HepG2 (cell line): ENCODE measurements around the gene RAB40A. TPM values are rescaled to one million over a fixed set of nuclear protein-coding genes. Genes with fewer than 3 reads are reported as not detected.
A peak's percentile ranks its signal among the peaks of the same experiment; 100 is the strongest.

Experiments used
- ATAC-seq: fragments of 200-7000 bp; cut with Tn5 transposase; 3 replicates; pipeline ENCODE4 v1.9.1; 2020; ENCODE audit warnings: mild to moderate bottlenecking, moderate library complexity
- BruUV-seq: library from RNA; stranded (reverse); fragments of 400-500 nt; replicated peaks from 2 replicates; lab custom pipeline; 2021; lab: Mats Ljungman, UMichigan
- CTCF ChIA-PET: fragments of 300-600 bp; formaldehyde crosslinking; extraction: SDS; loops from one replicate; lab custom pipeline; 2021; ENCODE audit warnings: low total read pairs, inconsistent platforms, low intra/inter-chr PET ratio; lab: Yijun Ruan, JAX
- POLR2A ChIA-PET: fragments of 350-600 bp; sonication (Branson Sonifier 250); formaldehyde crosslinking; loops from one replicate; lab custom pipeline; 2020; ENCODE audit warnings: antibody characterized with exemption, inconsistent platforms; lab: Yijun Ruan, JAX
- DNase-seq: peaks from one replicate; pipeline ENCODE4 v3.0.0-alpha.2; 2015; ENCODE audit warnings: low spot score
- FAIRE-seq: peaks from 3 replicates; lab custom pipeline; 2011; peaks lifted over from hg19 to GRCh38; lab: Jason Lieb, UNC
- H2AFZ ChIP-seq: one replicate; pipeline ENCODE4 v1.6.1; 2011; ENCODE audit warnings: low read length, inconsistent platforms
- H3K27ac ChIP-seq: fragments of 300-600 bp; 3 replicates; pipeline ENCODE4 v1.8.0; 2011; ENCODE audit warnings: mixed run types, mild to moderate bottlenecking, mixed read lengths, low read length, inconsistent platforms; ENCODE audit not compliant: insufficient read depth; ENCODE audit errors: extremely low read length
- H3K27me3 ChIP-seq, 2 experiments: fragments of 200-600 bp in 1 of 2; 2 replicates in 1 of 2; 3 replicates in 1 of 2; pipeline versions ENCODE4 v1.6.0 to v1.8.0; 2011; ENCODE audit warnings: low read length in 2 of 2, mild to moderate bottlenecking in 2 of 2, moderate library complexity in 2 of 2, inconsistent platforms in 1 of 2; ENCODE audit not compliant: insufficient read depth in 2 of 2, control insufficient read depth in 1 of 2
- H3K36me3 ChIP-seq, 2 experiments: fragments of 200-600 bp in 1 of 2; replicated peaks in 1 of 2; 2 replicates in 1 of 2; 3 replicates in 1 of 2; pipeline versions ENCODE4 v1.5.1 to v1.8.0; 2011; ENCODE audit warnings: low read length in 2 of 2, inconsistent platforms in 1 of 2; ENCODE audit not compliant: insufficient read depth in 2 of 2, control insufficient read depth in 1 of 2
- H3K4me1 ChIP-seq: 2 replicates; pipeline ENCODE4 v1.5.1; 2012; ENCODE audit warnings: low read length, inconsistent platforms; ENCODE audit not compliant: insufficient read depth
- H3K4me2 ChIP-seq: 2 replicates; pipeline ENCODE4 v1.6.0; 2011; ENCODE audit warnings: low read depth, low read length, inconsistent platforms
- H3K4me3 ChIP-seq, 3 experiments: fragments of 200-600 bp in 1 of 3; sonication (generic), shearing (Covaris generic) in 1 of 3; replicated peaks in 1 of 3; 2 replicates each; pipeline ENCODE4 v1.5.1; 2011 to 2016; ENCODE audit warnings: low read length in 3 of 3, inconsistent platforms in 2 of 3, low read depth in 2 of 3, mild to moderate bottlenecking in 2 of 3, control low read depth in 1 of 3, mixed read lengths in 1 of 3; ENCODE audit not compliant: insufficient read depth in 1 of 3
- H3K79me2 ChIP-seq: one replicate; pipeline ENCODE4 v1.6.1; 2011; ENCODE audit warnings: low read length, inconsistent platforms; ENCODE audit not compliant: insufficient read depth
- H3K9ac ChIP-seq: 2 replicates; pipeline ENCODE4 v1.6.0; 2011; ENCODE audit warnings: mild to moderate bottlenecking, low read depth, low read length, inconsistent platforms; ENCODE audit not compliant: insufficient read depth
- H3K9me3 ChIP-seq: 2 replicates; pipeline ENCODE4 v1.5.1; 2012; ENCODE audit warnings: mild to moderate bottlenecking, low read length
- H4K20me1 ChIP-seq: 2 replicates; pipeline ENCODE4 v1.6.0; 2011; ENCODE audit warnings: inconsistent platforms, mild to moderate bottlenecking, low read length, moderate library complexity; ENCODE audit not compliant: insufficient read depth
- CEBPB ChIP-seq: IDR thresholded peaks from 2 replicates; pipeline ENCODE4 v1.6.1; 2011; ENCODE audit warnings: low read depth, low read length, improper control_type of control experiment, borderline replicate concordance
- MED8 ChIP-seq: sonication (generic); formaldehyde crosslinking; IDR thresholded peaks from 2 replicates; pipeline ENCODE4 v1.8.1; 2023; ENCODE audit warnings: mild to moderate bottlenecking, missing genetic modification reagents; ENCODE audit not compliant: insufficient replicate concordance
- RAD21 ChIP-seq: fragments of 450-650 bp; formaldehyde crosslinking; IDR thresholded peaks from 2 replicates; pipeline ENCODE4 v1.5.0; 2020; ENCODE audit warnings: mild to moderate bottlenecking
- SMC3 ChIP-seq: IDR thresholded peaks from 2 replicates; pipeline ENCODE4 v1.6.1; 2011; ENCODE audit warnings: low read length, improper control_type of control experiment
- STAG1 ChIP-seq: sonication (generic); formaldehyde crosslinking; IDR thresholded peaks from 2 replicates; pipeline ENCODE4 v1.4.0; 2020; ENCODE audit warnings: missing genetic modification reagents
- ZFAT ChIP-seq: sonication (generic); formaldehyde crosslinking; conservative IDR thresholded peaks from 2 replicates; pipeline ENCODE4 v1.8.1; 2023; ENCODE audit warnings: missing genetic modification reagents, inconsistent platforms
- ZNF432 ChIP-seq: sonication (generic); formaldehyde crosslinking; IDR thresholded peaks from 2 replicates; pipeline ENCODE4 v1.5.0; 2020; ENCODE audit warnings: missing genetic modification reagents, mild to moderate bottlenecking, borderline replicate concordance
- ZSCAN22 ChIP-seq: sonication (generic); formaldehyde crosslinking; IDR thresholded peaks from 2 replicates; pipeline ENCODE4 v1.4.0; 2020; ENCODE audit warnings: mild to moderate bottlenecking, missing genetic modification reagents
- WGBS: methylation state at CpG from one replicate; pipeline ENCODE4 v1.1.6; 2017; ENCODE audit warnings: low lambda C conversion rate; 5-methylcytosine and 5-hydroxymethylcytosine counted together
- in situ Hi-C: cut with HindIII; loops from 2 replicates; pipeline ENCODE4 v1.10.0; 2017; ENCODE audit warnings: low pct_unique_long_range_greater_than_20kb; ENCODE audit not compliant: extremely low pct_ligation_motif_present
- intact Hi-C: fragments of 100-400 bp; cut with micrococcal nuclease; formaldehyde crosslinking; loops from one replicate; pipeline ENCODE4 v1.10.0; 2022; ENCODE audit not compliant: unreplicated experiment
- polyA plus RNA-seq, 8 experiments: library from polyadenylated mRNA; depleted of rRNA in 3 of 8; stranded (reverse) in 7 of 8; unstranded in 1 of 8; fragments of >200 nt; fragmentation: Illumina TruSeq in 4 of 8; extraction: Trizol in 4 of 8; gene quantifications; 2 replicates each; pipeline versions ENCODE4 v1.2.1 to v1.2.3, GENCODE V29; 2011 to 2016; ENCODE audit warnings: low read depth in 4 of 8, missing spikeins in 1 of 8, mixed read lengths in 1 of 8; ENCODE audit not compliant: insufficient read depth in 1 of 8
- total RNA-seq, 5 experiments: library from RNA; depleted of rRNA; stranded (reverse); fragments of >200 nt; fragmentation: Illumina TruSeq; extraction: Trizol; gene quantifications; 2 replicates each; pipeline ENCODE4 v1.2.3, GENCODE V29; 2016; ENCODE audit warnings: low read depth in 1 of 5
- TF ChIP-seq, protein P1 (sequence below): sonication (generic); formaldehyde crosslinking; IDR thresholded peaks from 2 replicates; pipeline ENCODE4; 2020; ENCODE audit warnings: missing genetic modification reagents, mild to moderate bottlenecking, borderline replicate concordance
- TF ChIP-seq, protein P2 (sequence below): sonication (generic); formaldehyde crosslinking; IDR thresholded peaks from 2 replicates; pipeline ENCODE4 v1.4.0; 2020; ENCODE audit warnings: missing genetic modification reagents
- TF ChIP-seq, protein P3 (sequence below): sonication (generic); formaldehyde crosslinking; IDR thresholded peaks from 2 replicates; pipeline ENCODE4 v1.5.0; 2020; ENCODE audit warnings: mild to moderate bottlenecking, missing genetic modification reagents, moderate library complexity
- TF ChIP-seq, protein P4 (sequence below), 2 experiments: sonication (generic) in 1 of 2; formaldehyde crosslinking in 1 of 2; IDR thresholded peaks; 2 replicates each; pipeline versions ENCODE4 v1.4.0 to v1.6.1; 2018 to 2020; ENCODE audit warnings: missing genetic modification reagents in 2 of 2, borderline replicate concordance in 1 of 2, low read depth in 1 of 2, mild to moderate bottlenecking in 1 of 2, missing biosample characterization in 1 of 2

RAB40A gene
- total and polyA plus RNA-seq, 2 of the 13 experiments (the other 11 are each of a cell fraction or from before 2014, with no cell fraction given), result 0.11 TPM; not detected in 1

DNA sequence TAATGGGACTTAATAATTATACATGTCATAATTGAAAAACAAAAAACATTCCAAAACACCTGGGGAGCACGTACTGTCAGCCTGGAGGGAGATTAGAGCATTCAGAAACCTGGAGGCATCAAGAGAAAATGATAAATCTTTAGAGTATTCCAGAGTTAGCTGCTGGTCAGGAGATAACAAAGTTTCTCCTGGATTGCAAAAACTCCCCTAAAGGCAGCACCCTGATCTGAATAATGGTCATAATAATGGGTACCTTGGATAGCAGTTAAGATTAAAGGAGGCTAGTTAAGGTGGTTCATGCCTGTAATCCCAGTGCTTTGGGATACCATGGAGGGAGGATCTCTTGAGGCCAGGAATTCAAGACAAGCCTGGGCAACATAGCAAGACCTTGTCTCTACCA lies 15.9 kb upstream of the RAB40A start (continued):
- TF ChIP-seq, protein P1, sequence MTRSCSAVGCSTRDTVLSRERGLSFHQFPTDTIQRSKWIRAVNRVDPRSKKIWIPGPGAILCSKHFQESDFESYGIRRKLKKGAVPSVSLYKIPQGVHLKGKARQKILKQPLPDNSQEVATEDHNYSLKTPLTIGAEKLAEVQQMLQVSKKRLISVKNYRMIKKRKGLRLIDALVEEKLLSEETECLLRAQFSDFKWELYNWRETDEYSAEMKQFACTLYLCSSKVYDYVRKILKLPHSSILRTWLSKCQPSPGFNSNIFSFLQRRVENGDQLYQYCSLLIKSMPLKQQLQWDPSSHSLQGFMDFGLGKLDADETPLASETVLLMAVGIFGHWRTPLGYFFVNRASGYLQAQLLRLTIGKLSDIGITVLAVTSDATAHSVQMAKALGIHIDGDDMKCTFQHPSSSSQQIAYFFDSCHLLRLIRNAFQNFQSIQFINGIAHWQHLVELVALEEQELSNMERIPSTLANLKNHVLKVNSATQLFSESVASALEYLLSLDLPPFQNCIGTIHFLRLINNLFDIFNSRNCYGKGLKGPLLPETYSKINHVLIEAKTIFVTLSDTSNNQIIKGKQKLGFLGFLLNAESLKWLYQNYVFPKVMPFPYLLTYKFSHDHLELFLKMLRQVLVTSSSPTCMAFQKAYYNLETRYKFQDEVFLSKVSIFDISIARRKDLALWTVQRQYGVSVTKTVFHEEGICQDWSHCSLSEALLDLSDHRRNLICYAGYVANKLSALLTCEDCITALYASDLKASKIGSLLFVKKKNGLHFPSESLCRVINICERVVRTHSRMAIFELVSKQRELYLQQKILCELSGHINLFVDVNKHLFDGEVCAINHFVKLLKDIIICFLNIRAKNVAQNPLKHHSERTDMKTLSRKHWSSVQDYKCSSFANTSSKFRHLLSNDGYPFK (CRISPR knock-in tag), result no peak
- no peak for TF ChIP-seq MED8 (CRISPR knock-in tag)

DNA sequence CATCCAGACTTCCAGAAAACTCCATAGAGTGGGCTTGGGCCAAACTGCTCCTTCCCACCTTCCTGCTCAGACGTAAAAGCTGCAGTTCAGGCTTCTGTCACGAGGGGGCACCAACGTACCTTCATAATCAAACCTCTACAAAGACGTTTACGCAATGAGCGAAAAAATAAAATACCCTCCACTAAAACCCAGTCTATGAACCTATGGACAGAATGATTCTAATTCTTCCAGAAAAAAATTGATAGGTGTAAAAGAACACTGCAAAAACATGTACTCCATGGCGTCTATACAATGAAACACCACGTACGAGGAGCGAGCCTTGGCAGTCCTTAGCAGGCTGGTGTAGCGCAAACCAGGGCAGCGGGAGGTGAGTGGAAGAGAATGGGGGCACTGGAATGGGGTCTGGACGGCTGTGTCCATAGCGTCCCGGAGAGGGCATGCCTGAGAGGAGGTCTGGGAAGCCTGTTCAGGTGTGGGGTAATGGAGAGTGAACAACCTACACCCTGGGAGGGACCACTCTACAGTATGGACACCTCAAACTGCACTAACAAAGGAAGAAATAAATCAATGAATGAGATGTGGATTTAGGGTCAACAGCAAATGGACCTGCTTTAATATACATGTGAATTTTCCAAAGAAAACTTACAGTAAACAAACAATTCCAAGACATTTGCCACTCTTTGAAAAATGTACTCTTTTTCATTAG lies 14.4 kb upstream of the RAB40A start:
- ChIA-PET POLR2A (no interaction called here), CTCF (no interaction called here)
- H4K20me1 ChIP-seq, result no peaks in the 10 kb centered on the region
- no peaks in the 10 kb centered on the region for H3K9me3 ChIP-seq
- peak overlapping the region; percentile 74 for H3K4me2 ChIP-seq
- no peaks in the 10 kb centered on the region for H3K79me2 ChIP-seq
- WGBS, result 1% methylated on average over 15 of the region's 15 CpGs
- H2AFZ ChIP-seq, result no peak overlapping the region
- no peaks in the 10 kb centered on the region for H3K4me1 ChIP-seq
- H3K27ac ChIP-seq, result no peak overlapping the region
- in situ Hi-C loops, result loop anchor here (25.0 kb wide), 2 partner anchors 279 to 579 kb away; partner anchors contain the start of gene ZCCHC18
- ATAC-seq (peak; percentile 81), DNase-seq (peak; percentile 43), FAIRE-seq (peak; percentile 76)
- H3K9ac ChIP-seq, result no peak overlapping the region
- peak overlapping the region; percentile 2 to 65 (median 49); a peak in 5 of 6 replicates for H3K4me3 ChIP-seq
- H3K27me3 ChIP-seq, result no peaks in the 10 kb centered on the region
- H3K36me3 ChIP-seq, result no peaks in the 10 kb centered on the region
- intact Hi-C loops, result loop anchor here (1.0 to 5.0 kb wide), 3 partner anchors 97 to 284 kb away; partner anchors contain the start of gene MORF4L2
- no TSS peak for BruUV-seq
- TF ChIP-seq CEBPB, result peak; percentile 46; the same call in 1 of the 2 replicates
- TF ChIP-seq STAG1 (CRISPR knock-in tag), result peak; percentile 74
- TF ChIP-seq SMC3, result peak; percentile 63
- TF ChIP-seq, protein P2, sequence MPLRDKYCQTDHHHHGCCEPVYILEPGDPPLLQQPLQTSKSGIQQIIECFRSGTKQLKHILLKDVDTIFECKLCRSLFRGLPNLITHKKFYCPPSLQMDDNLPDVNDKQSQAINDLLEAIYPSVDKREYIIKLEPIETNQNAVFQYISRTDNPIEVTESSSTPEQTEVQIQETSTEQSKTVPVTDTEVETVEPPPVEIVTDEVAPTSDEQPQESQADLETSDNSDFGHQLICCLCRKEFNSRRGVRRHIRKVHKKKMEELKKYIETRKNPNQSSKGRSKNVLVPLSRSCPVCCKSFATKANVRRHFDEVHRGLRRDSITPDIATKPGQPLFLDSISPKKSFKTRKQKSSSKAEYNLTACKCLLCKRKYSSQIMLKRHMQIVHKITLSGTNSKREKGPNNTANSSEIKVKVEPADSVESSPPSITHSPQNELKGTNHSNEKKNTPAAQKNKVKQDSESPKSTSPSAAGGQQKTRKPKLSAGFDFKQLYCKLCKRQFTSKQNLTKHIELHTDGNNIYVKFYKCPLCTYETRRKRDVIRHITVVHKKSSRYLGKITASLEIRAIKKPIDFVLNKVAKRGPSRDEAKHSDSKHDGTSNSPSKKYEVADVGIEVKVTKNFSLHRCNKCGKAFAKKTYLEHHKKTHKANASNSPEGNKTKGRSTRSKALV (CRISPR knock-in tag), result no peak
- TF ChIP-seq, protein P3, sequence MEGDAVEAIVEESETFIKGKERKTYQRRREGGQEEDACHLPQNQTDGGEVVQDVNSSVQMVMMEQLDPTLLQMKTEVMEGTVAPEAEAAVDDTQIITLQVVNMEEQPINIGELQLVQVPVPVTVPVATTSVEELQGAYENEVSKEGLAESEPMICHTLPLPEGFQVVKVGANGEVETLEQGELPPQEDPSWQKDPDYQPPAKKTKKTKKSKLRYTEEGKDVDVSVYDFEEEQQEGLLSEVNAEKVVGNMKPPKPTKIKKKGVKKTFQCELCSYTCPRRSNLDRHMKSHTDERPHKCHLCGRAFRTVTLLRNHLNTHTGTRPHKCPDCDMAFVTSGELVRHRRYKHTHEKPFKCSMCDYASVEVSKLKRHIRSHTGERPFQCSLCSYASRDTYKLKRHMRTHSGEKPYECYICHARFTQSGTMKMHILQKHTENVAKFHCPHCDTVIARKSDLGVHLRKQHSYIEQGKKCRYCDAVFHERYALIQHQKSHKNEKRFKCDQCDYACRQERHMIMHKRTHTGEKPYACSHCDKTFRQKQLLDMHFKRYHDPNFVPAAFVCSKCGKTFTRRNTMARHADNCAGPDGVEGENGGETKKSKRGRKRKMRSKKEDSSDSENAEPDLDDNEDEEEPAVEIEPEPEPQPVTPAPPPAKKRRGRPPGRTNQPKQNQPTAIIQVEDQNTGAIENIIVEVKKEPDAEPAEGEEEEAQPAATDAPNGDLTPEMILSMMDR (CRISPR knock-in tag), result peak; percentile 75
- TF ChIP-seq RAD21, result 0 out of 2 replicates have a peak, but pooled peaks have one; percentile 18
- no peak for TF ChIP-seq ZSCAN22 (CRISPR knock-in tag)
- TF ChIP-seq, protein P4, sequence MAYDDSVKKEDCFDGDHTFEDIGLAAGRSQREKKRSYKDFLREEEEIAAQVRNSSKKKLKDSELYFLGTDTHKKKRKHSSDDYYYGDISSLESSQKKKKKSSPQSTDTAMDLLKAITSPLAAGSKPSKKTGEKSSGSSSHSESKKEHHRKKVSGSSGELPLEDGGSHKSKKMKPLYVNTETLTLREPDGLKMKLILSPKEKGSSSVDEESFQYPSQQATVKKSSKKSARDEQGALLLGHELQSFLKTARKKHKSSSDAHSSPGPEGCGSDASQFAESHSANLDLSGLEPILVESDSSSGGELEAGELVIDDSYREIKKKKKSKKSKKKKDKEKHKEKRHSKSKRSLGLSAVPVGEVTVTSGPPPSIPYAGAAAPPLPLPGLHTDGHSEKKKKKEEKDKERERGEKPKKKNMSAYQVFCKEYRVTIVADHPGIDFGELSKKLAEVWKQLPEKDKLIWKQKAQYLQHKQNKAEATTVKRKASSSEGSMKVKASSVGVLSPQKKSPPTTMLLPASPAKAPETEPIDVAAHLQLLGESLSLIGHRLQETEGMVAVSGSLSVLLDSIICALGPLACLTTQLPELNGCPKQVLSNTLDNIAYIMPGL (CRISPR knock-in tag; IDR thresholded peaks at IDR 0.05; ENCODE audit: borderline replicate concordance in 1 of 2, low read depth in 1 of 2), result 0 out of 4 replicates have a peak, but pooled peaks of 1 of the 2 experiments have one; percentile 35
- no peak for TF ChIP-seq ZNF432 (CRISPR knock-in tag)
- TF ChIP-seq ZFAT (CRISPR knock-in tag), result no peak
